HCT116 (cell line): ENCODE data around the gene LCN10. TPM values are rescaled to one million over a fixed set of nuclear protein-coding genes. Genes with fewer than 3 reads are reported as not detected.

ENCODE experiments used
- ATAC-seq: fragments of 200-7000 bp; cut with Tn5 transposase; 2 replicates; pipeline ENCODE4 v1.9.1; 2020; ENCODE audit warnings: mild to moderate bottlenecking, moderate library complexity
- BruUV-seq: library from RNA; stranded (reverse); fragments of 400-500 nt; replicated peaks from 2 replicates; lab custom pipeline; 2021; lab: Mats Ljungman, UMichigan
- CTCF ChIA-PET: fragments of 300-600 bp; sonication (Branson Sonifier 250); formaldehyde crosslinking; loops from one replicate; lab custom pipeline; 2021; ENCODE audit warnings: antibody characterized with exemption; lab: Charles Lee
- POLR2A ChIA-PET: fragments of 300-600, 350-600 bp; sonication (Branson Sonifier 250); formaldehyde crosslinking; loops from one replicate; lab custom pipeline; 2021; ENCODE audit warnings: antibody characterized with exemption; lab: Charles Lee
- RAD21 ChIA-PET, 2 experiments: fragments of 300-600 bp; sonication (Branson Sonifier 250); formaldehyde crosslinking; loops; one replicate each; lab custom pipeline; 2023; ENCODE audit warnings: low total read pairs in 2 of 2; ENCODE audit not compliant: uncharacterized antibody in 2 of 2, unreplicated experiment in 2 of 2, low non-redundant PET in 1 of 2; lab: Charles Lee
- DNase-seq: peaks from one replicate; pipeline ENCODE4 v3.0.0-alpha.2; 2010; ENCODE audit warnings: low read depth, low spot score
- H2AFZ ChIP-seq: fragments of 200-600 bp; shearing (Covaris generic), sonication (generic); 2 replicates; pipeline ENCODE4 v1.6.1; 2017; ENCODE audit warnings: low read depth, mixed run types, mixed read lengths, antibody characterized with exemption, low read length; ENCODE audit not compliant: poor library complexity, severe bottlenecking
- H3K27ac ChIP-seq: 2 replicates; pipeline ENCODE4 v1.5.1; 2012; ENCODE audit warnings: low read depth, low read length
- H3K27me3 ChIP-seq: fragments of 200-600 bp; sonication (generic); 2 replicates; pipeline ENCODE4 v1.6.1; 2016; ENCODE audit warnings: mixed run types, low read length, mixed read lengths; ENCODE audit not compliant: insufficient read depth
- H3K36me3 ChIP-seq, 2 experiments: fragments of 200-500 bp in 1 of 2; fragments of 200-600 bp in 1 of 2; sonication (Bioruptor generic) in 1 of 2; sonication (generic) in 1 of 2; 2 replicates each; pipeline versions ENCODE4 v1.5.1 to v1.6.1; 2014 to 2016; ENCODE audit warnings: low read length in 2 of 2, inconsistent platforms in 1 of 2, mixed read lengths in 1 of 2, mixed run types in 1 of 2; ENCODE audit not compliant: insufficient read depth in 2 of 2, control insufficient read depth in 1 of 2
- H3K4me1 ChIP-seq, 2 experiments: fragments of 200-600 bp in 1 of 2; sonication (generic) in 1 of 2; 2 replicates each; pipeline versions ENCODE4 v1.5.1 to v1.6.1; 2012 to 2017; ENCODE audit warnings: low read length in 2 of 2, inconsistent platforms in 1 of 2, mild to moderate bottlenecking in 1 of 2, mixed read lengths in 1 of 2, mixed run types in 1 of 2, moderate library complexity in 1 of 2; ENCODE audit not compliant: insufficient read depth in 2 of 2, control insufficient read depth in 1 of 2
- H3K4me2 ChIP-seq: fragments of 200-600 bp; sonication (generic); 2 replicates; pipeline ENCODE4 v1.6.1; 2017; ENCODE audit warnings: mixed run types, low read length, mixed read lengths
- H3K4me3 ChIP-seq, 2 experiments: fragments of 200-600 bp in 1 of 2; sonication (generic) in 1 of 2; replicated peaks in 1 of 2; 2 replicates each; pipeline ENCODE4 v1.5.1; 2011 to 2016; ENCODE audit warnings: low read length in 2 of 2, control low read depth in 1 of 2, low read depth in 1 of 2, mild to moderate bottlenecking in 1 of 2, mixed read lengths in 1 of 2, mixed run types in 1 of 2
- H3K79me2 ChIP-seq: fragments of 200-600 bp; sonication (generic); 2 replicates; pipeline ENCODE4 v1.6.1; 2017; ENCODE audit warnings: mild to moderate bottlenecking, mixed run types, low read length, moderate library complexity, mixed read lengths; ENCODE audit not compliant: insufficient read depth
- H3K9ac ChIP-seq: fragments of 200-600 bp; sonication (generic); 2 replicates; pipeline ENCODE4 v1.6.1; 2016; ENCODE audit warnings: low read length, mixed read lengths
- H3K9me2 ChIP-seq: fragments of 200-600 bp; sonication (generic), shearing (Covaris generic); 2 replicates; pipeline ENCODE4 v1.6.1; 2017; ENCODE audit warnings: mixed run types, mild to moderate bottlenecking, moderate library complexity; ENCODE audit not compliant: insufficient read depth
- H3K9me3 ChIP-seq, 2 experiments: fragments of 200-500 bp in 1 of 2; fragments of 200-600 bp in 1 of 2; sonication (Bioruptor generic) in 1 of 2; sonication (generic) in 1 of 2; 2 replicates each; pipeline ENCODE4 v1.6.1; 2014 to 2017; ENCODE audit warnings: low read length in 2 of 2, mixed read lengths in 2 of 2, inconsistent platforms in 1 of 2, low read depth in 1 of 2, mild to moderate bottlenecking in 1 of 2, mixed run types in 1 of 2, moderate library complexity in 1 of 2; ENCODE audit not compliant: control insufficient read depth in 1 of 2, insufficient read depth in 1 of 2
- H4K20me1 ChIP-seq: fragments of 200-600 bp; sonication (generic), shearing (Covaris generic); 2 replicates; pipeline ENCODE4 v1.6.1; 2017; ENCODE audit warnings: mixed run types, mild to moderate bottlenecking, moderate library complexity; ENCODE audit not compliant: insufficient read depth
- EGR1 ChIP-seq: IDR thresholded peaks from 2 replicates; pipeline ENCODE4 v1.6.1; 2012; ENCODE audit warnings: low read depth
- JUND ChIP-seq: IDR thresholded peaks from 2 replicates; pipeline ENCODE4 v1.6.1; 2012
- POLR2A ChIP-seq: IDR thresholded peaks from 2 replicates; pipeline ENCODE4 v1.7.0; 2011; ENCODE audit warnings: borderline replicate concordance; ENCODE audit not compliant: insufficient read depth, insufficient read length; ENCODE audit errors: extremely low read depth
- POLR2AphosphoS5 ChIP-seq: IDR thresholded peaks from 2 replicates; pipeline ENCODE4 v1.6.1; 2011; ENCODE audit warnings: mild to moderate bottlenecking, low read depth, low read length, moderate library complexity
- SIN3A ChIP-seq: IDR thresholded peaks from 2 replicates; pipeline ENCODE4 v1.6.1; 2012; ENCODE audit warnings: low read depth
- SRF ChIP-seq: IDR thresholded peaks from 2 replicates; pipeline ENCODE4 v1.6.1; 2012; ENCODE audit warnings: low read depth
- intact Hi-C: fragments of 100-400 bp; cut with micrococcal nuclease; formaldehyde crosslinking; loops from 2 replicates; pipeline ENCODE4 v1.10.0; 2022
- total RNA-seq: library from RNA; stranded (reverse); gene quantifications from one replicate; pipeline ENCODE4 v1.2.1, GENCODE V29; 2021; ENCODE audit not compliant: unreplicated experiment

LCN10 gene
- total RNA-seq, 1 experiment from 2014 or later, result not detected

DNA sequence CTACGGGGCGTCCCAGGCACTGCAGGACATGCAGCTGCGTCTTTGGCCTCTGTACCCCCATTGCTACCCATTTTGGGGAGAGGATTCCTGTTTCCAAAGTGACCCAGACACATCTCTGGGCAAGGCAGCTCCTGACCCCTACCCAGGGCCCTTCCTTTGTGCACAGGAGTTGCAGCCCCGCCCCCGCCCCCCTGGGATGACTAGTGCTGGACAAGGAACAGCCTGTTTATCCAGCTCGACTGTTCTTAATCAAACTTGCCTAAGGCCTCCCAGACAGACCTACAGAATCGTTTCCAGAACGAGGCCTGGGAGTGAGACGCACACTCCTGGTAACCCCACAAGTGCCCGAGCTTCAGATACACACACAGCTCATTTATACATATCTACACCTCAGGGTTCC, 17.1 kb downstream of the LCN10 start:
- Histone ChIP-seq H3K27ac (peak overlapping the region; percentile 97), H3K79me2 (peaks cover 58% of the 10 kb centered on the region), H3K27me3 (no peaks in the 10 kb centered on the region), H3K9me3 (no peaks in the 10 kb centered on the region), H3K36me3 (peaks cover 19 to 46% of the 10 kb centered on the region in 2 experiments; a peak in 3 of 4 replicates), H3K9ac (peak overlapping the region; percentile 95), H4K20me1 (peaks cover 37% of the 10 kb centered on the region; the same call in 1 of the 2 replicates), H3K4me2 (peak overlapping the region; percentile 95), H2AFZ (no peak overlapping the region), H3K9me2 (no peaks in the 10 kb centered on the region), H3K4me3 (peak overlapping the region in 1 of 2 experiments; percentile 93; a peak in 1 of 4 replicates), H3K4me1 (peaks cover 13 to 64% of the 10 kb centered on the region in 2 experiments)
- ATAC-seq (no peak), DNase-seq (no peak)
- TF ChIP-seq POLR2A (no peak), POLR2AphosphoS5 (0 out of 2 replicates have a peak, but pooled peaks have one; percentile 7)
- ChIA-PET CTCF (no interaction called here), RAD21 (no interaction called here), POLR2A (interaction anchor here (0.6 kb wide), 1 partner anchor 9 kb away, joined by 3 read pairs; no protein-coding TSS in a partner anchor)
- intact Hi-C loops, result no loop called here
- BruUV-seq, result no TSS peak

DNA sequence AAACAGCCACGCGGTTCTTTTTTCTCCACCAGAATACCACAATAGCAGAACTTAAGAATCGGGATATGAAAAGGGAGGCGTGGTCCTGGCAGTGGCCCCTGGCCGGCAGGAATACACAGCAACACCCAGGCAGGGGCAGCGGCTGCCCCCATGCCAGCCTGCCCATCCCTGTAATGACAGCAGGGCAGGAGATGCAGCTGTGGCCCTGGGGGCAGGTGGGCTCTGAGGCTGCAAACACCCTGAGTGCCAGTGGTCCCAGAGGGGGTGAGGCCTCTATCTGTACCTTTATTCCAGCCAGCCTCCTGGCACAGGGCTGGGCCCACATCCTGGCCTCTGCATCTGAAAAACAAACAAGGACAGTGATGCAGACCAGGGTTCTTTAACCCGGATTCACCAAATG, 18.0 kb downstream of the LCN10 start:
- no TSS peak for BruUV-seq
- no peak overlapping the region for H2AFZ ChIP-seq
- ChIA-PET RAD21 (no interaction called here), POLR2A (no interaction called here), CTCF (no interaction called here)
- H3K4me3 ChIP-seq, result no peak overlapping the region
- H4K20me1 ChIP-seq, result peaks cover 37% of the 10 kb centered on the region; the same call in 1 of the 2 replicates
- peaks cover 13 to 64% of the 10 kb centered on the region in 2 experiments for H3K4me1 ChIP-seq
- no peak overlapping the region for H3K9ac ChIP-seq
- intact Hi-C loops, result no loop called here
- H3K27ac ChIP-seq, result peak overlapping the region; percentile 27; the same call in 1 of the 2 replicates
- H3K27me3 ChIP-seq, result no peaks in the 10 kb centered on the region
- no peak overlapping the region for H3K4me2 ChIP-seq
- no peak for ATAC-seq
- peaks cover 51% of the 10 kb centered on the region for H3K79me2 ChIP-seq
- no peaks in the 10 kb centered on the region for H3K9me3 ChIP-seq
- TF ChIP-seq SIN3A (no peak), JUND (no peak), SRF (no peak), EGR1 (no peak)
- peaks cover 19 to 46% of the 10 kb centered on the region in 2 experiments; a peak in 3 of 4 replicates for H3K36me3 ChIP-seq
- DNase-seq, result no peak
- no peaks in the 10 kb centered on the region for H3K9me2 ChIP-seq
